ENCODE results near the gene FZD7. TPM values are rescaled to one million over a fixed set of nuclear protein-coding genes. Genes with fewer than 3 reads are reported as not detected.

The FZD7 gene
- total RNA-seq, 4 donors from 2014 or later: 4.4 to 9.4 (median 6.4) TPM

DNA sequence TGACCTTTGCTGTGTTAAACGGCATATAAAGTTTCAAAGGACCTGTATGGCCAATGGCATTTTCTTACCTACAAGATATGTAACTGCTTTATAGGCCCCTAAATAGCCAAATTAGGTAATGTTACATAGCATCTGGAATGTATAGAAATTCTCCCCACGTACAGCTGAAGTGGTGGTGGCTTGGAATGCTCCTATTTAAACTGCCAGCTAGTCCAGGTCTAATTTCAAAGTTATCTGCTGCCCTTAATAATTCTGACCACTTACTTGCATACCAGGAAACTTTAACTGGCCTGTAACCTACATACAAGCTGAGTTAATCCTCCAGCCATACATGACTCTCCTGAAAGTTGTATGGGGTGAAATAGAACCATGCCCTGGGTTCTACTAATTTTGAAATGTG is 40.7 kb downstream of the FZD7 start:
- intact Hi-C loops (cut with DNase I; ENCODE audit: low total_unique reads) (no loop called here), in situ Hi-C loops (cut with MboI; ENCODE audit: low sequenced_read_pairs in 4 of 4) (no loop called here)
- Histone ChIP-seq H3K4me1 (peaks cover 0 to 11% of the 10 kb centered on the region in 2 donors), H3K4me3 (no peak overlapping the region), H3K27ac (no peak overlapping the region), H3K9me3 (no peaks in the 10 kb centered on the region), H3K27me3 (no peaks in the 10 kb centered on the region), H3K36me3 (no peaks in the 10 kb centered on the region)
- DNase-seq: no peak
- TF ChIP-seq POLR2A (IDR thresholded peaks at IDR 0.05): no peak
- TF ChIP-seq, protein P1, sequence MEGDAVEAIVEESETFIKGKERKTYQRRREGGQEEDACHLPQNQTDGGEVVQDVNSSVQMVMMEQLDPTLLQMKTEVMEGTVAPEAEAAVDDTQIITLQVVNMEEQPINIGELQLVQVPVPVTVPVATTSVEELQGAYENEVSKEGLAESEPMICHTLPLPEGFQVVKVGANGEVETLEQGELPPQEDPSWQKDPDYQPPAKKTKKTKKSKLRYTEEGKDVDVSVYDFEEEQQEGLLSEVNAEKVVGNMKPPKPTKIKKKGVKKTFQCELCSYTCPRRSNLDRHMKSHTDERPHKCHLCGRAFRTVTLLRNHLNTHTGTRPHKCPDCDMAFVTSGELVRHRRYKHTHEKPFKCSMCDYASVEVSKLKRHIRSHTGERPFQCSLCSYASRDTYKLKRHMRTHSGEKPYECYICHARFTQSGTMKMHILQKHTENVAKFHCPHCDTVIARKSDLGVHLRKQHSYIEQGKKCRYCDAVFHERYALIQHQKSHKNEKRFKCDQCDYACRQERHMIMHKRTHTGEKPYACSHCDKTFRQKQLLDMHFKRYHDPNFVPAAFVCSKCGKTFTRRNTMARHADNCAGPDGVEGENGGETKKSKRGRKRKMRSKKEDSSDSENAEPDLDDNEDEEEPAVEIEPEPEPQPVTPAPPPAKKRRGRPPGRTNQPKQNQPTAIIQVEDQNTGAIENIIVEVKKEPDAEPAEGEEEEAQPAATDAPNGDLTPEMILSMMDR (IDR thresholded peaks at IDR 0.05 in 4 of 5, conservative IDR thresholded peaks at IDR 0.05 in 1 of 5): no peak
- ATAC-seq: no peak

DNA sequence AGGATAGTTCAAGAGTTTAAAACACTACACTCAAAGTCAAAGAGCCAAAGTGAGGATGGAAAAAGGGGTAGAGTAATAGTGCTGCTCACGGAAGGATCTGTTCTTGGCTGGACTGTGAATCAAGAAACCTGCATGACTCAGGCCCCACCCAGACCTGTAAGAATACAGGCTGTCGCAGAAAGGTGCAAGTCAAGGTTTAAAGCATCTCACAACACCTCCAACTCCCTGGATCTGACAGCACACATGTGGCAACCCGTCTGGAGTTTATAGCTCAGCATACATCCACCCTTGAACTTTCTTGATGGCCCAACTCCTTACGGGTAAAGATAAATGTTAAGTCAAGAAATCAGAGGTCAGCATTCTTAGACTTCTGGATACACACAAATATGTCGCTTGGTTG is 45.7 kb downstream of the FZD7 start:
- Histone ChIP-seq H3K27ac (no peak overlapping the region), H3K9me3 (no peaks in the 10 kb centered on the region), H3K36me3 (no peaks in the 10 kb centered on the region), H3K4me1 (no peaks in the 10 kb centered on the region), H3K27me3 (no peaks in the 10 kb centered on the region), H3K4me3 (no peak overlapping the region)
- no peak for ATAC-seq
- TF ChIP-seq POLR2A (IDR thresholded peaks at IDR 0.05): no peak
- TF ChIP-seq, protein P1 (IDR thresholded peaks at IDR 0.05 in 4 of 5, conservative IDR thresholded peaks at IDR 0.05 in 1 of 5): no peak
- in situ Hi-C loops (cut with MboI; ENCODE audit: low sequenced_read_pairs in 4 of 4): no loop called here
- intact Hi-C loops (cut with DNase I; ENCODE audit: low total_unique reads): no loop called here
- no peak for DNase-seq

DNA sequence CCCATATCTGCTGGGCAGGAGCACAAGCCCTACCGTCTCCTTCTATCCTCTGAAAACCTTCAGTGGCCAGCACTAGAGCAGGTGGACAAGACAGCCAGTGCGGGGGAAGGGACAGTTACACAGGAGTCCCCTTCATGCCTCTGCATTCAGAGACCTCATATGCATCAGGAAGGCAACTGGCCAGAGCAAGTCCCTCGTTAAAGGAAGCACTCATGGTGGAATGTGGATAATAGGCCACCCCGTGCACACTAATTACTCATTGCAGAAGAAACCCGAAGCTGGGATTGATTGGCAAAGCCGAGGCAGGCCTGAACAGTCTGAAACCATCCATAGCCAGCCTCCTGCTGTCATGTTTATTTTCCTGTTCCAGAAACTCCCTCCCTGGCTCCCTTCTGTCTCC is 50.6 kb downstream of the FZD7 start:
- DNase-seq (no peak), ATAC-seq (no peak)
- Histone ChIP-seq H3K27ac (no peak overlapping the region), H3K36me3 (no peaks in the 10 kb centered on the region), H3K4me3 (no peak overlapping the region), H3K9me3 (no peaks in the 10 kb centered on the region), H3K27me3 (no peaks in the 10 kb centered on the region), H3K4me1 (no peaks in the 10 kb centered on the region)
- intact Hi-C loops (cut with DNase I; ENCODE audit: low total_unique reads) (no loop called here), in situ Hi-C loops (cut with MboI; ENCODE audit: low sequenced_read_pairs in 4 of 4) (no loop called here)
- no peak for TF ChIP-seq POLR2A (IDR thresholded peaks at IDR 0.05)
- TF ChIP-seq, protein P1 (IDR thresholded peaks at IDR 0.05 in 4 of 5, conservative IDR thresholded peaks at IDR 0.05 in 1 of 5): no peak

Other genes with a start within 250 kb of the FZD7 start
- gene CDK15, start 227.3 kb upstream of the FZD7 start, total RNA-seq: under 1 TPM in 2 of 4 donors, not detected in 2; 0.11 to 0.29 TPM
- gene KIAA2012, start 39.4 kb downstream of the FZD7 start, total RNA-seq: not detected
- 10 to 100 TPM; 44.0 to 62.4 (median 52.7) TPM for gene SUMO1, start 204.7 kb downstream of the FZD7 start, total RNA-seq
- gene NOP58, start 231.9 kb downstream of the FZD7 start, total RNA-seq: 10 to 100 TPM; 22.5 to 69.9 (median 31.7) TPM

Measured in gastrocnemius medialis (tissue), 4 donors.